ENCODE results near the gene ADCY10.

ADCY10 gene

GRCh38 chr1:167762061-167762746 is 151.7 kb downstream of the ADCY10 start:
- TF ChIP-seq CTCF (IDR thresholded peaks at IDR 0.05; ENCODE audit: low read depth, low read length) = no peak
- no peak overlapping the region for H3K4me3 ChIP-seq (ENCODE audit: low read depth, low read length)

GRCh38 chr1:167761400-167761799 is 152.5 kb downstream of the ADCY10 start:
- H3K4me3 ChIP-seq (ENCODE audit: low read depth, low read length) = no peak overlapping the region
- no peak for TF ChIP-seq CTCF (IDR thresholded peaks at IDR 0.05; ENCODE audit: low read depth, low read length)
